GM21390 (cell line): ENCODE measurements around the gene MAPT.

Experiments used
- ATAC-seq: cut with Tn5 transposase; IDR thresholded peaks from one replicate; pipeline ENCODE4 v1.9.1; 2021; ENCODE audit not compliant: unreplicated experiment

Gene MAPT

GRCh38 chr17:46026166-46027047 is 132.1 kb downstream of the MAPT start:
- no peak for ATAC-seq

- ATAC-seq, result no peak
These were observed 133.0 kb downstream of the MAPT start for GRCh38 chr17:46027048-46027975.

- ATAC-seq, result no peak
These were observed 133.6 kb downstream of the MAPT start for GRCh38 chr17:46027976-46028325.

- ATAC-seq, result no peak
These were observed 134.0 kb downstream of the MAPT start for GRCh38 chr17:46028374-46028773.

- no peak for ATAC-seq
These were observed 134.7 kb downstream of the MAPT start for GRCh38 chr17:46028981-46029565.

GRCh38 chr17:46029627-46030026 is 135.3 kb downstream of the MAPT start:
- ATAC-seq, result no peak

GRCh38 chr17:46030752-46031151 is 136.4 kb downstream of the MAPT start:
- ATAC-seq, result no peak

GRCh38 chr17:46031440-46031839 is 137.1 kb downstream of the MAPT start:
- no peak for ATAC-seq

GRCh38 chr17:46031920-46032319 is 137.6 kb downstream of the MAPT start:
- no peak for ATAC-seq

- ATAC-seq, result no peak
These were observed 138.6 kb downstream of the MAPT start for GRCh38 chr17:46032909-46033308.

GRCh38 chr17:46033392-46033791 is 139.0 kb downstream of the MAPT start:
- no peak for ATAC-seq

- no peak for ATAC-seq
These were observed 140.9 kb downstream of the MAPT start for GRCh38 chr17:46035112-46035818.

- no peak for ATAC-seq
These were observed 142.1 kb downstream of the MAPT start for GRCh38 chr17:46036491-46036890.

GRCh38 chr17:46037722-46038255 is 143.4 kb downstream of the MAPT start:
- no peak for ATAC-seq

- ATAC-seq, result no peak
These were observed 144.1 kb downstream of the MAPT start for GRCh38 chr17:46038414-46038813.

- no peak for ATAC-seq
These were observed 144.6 kb downstream of the MAPT start for GRCh38 chr17:46038937-46039336.

GRCh38 chr17:46039592-46040186 is 145.3 kb downstream of the MAPT start:
- ATAC-seq, result no peak

- no peak for ATAC-seq
These were observed 147.9 kb downstream of the MAPT start for GRCh38 chr17:46042246-46042645.

- ATAC-seq, result no peak
These were observed 148.6 kb downstream of the MAPT start for GRCh38 chr17:46042925-46043324.

GRCh38 chr17:46043606-46044005 is 149.3 kb downstream of the MAPT start:
- ATAC-seq, result no peak
